Thyroid gland (tissue), 4 donors: ENCODE results near the gene TOP3A.

Experiments
- CTCF ChIP-seq, 6 experiments: fragments of 200-600 bp in 3 of 6; fragments of 450-650 bp in 3 of 6; sonication (generic) in 3 of 6; IDR thresholded peaks; one replicate each; pipeline ENCODE4 v1.5.1; 2016 to 2019; ENCODE audit warnings: antibody characterized with exemption in 6 of 6, mild to moderate bottlenecking in 2 of 6, inconsistent platforms in 1 of 6, moderate library complexity in 1 of 6
- POLR2A ChIP-seq, 2 donors: fragments of 450-650 bp; IDR thresholded peaks; one replicate each; pipeline ENCODE4 v1.6.1; 2017; ENCODE audit warnings: antibody characterized with exemption in 2 of 2, mild to moderate bottlenecking in 2 of 2, moderate library complexity in 1 of 2

GRCh38 chr17:18261659-18262058 is 53.1 kb downstream of the TOP3A start:
- no peak for TF ChIP-seq CTCF (IDR thresholded peaks at IDR 0.05)
- TF ChIP-seq POLR2A (IDR thresholded peaks at IDR 0.05) = no peak
